ENCODE results near the gene SPEF2. TPM values are rescaled to one million over a fixed set of nuclear protein-coding genes. Genes with fewer than 3 reads are reported as not detected.

The SPEF2 gene
- total RNA-seq, 2 experiments from 2014 or later = 3.2 TPM

DNA sequence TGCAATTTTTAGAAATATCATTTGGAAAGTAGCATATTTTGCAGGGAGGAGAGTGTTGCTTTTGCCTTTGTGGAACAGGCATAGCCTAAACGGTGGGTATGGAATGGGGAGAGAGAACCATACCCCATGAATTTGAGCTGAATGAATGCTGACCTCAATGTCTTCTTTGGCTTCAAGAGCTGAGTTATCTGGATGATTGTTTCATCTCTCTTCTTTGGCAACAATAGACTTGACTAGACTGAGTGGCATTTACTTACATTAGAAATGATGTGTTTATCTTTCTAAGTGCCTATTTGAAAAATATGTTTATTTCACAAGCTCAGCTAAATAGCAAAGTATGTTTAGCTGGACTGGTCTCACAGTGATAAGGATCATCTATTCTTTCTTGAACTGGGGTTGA, 42.8 kb downstream of the SPEF2 start:
- DNase-seq = no peak
- Mint-ChIP-seq H3K4me3 (no peak overlapping the region), H3K4me1 (ENCODE audit: low read depth) (peaks cover 60% of the 10 kb centered on the region), H3K36me3 (ENCODE audit: low read depth) (peaks cover 44% of the 10 kb centered on the region), H3K9me3 (no peaks in the 10 kb centered on the region), H3K27me3 (no peaks in the 10 kb centered on the region), H3K27ac (no peak overlapping the region)
- no peaks in the 10 kb centered on the region for H3K9me3 ChIP-seq (ENCODE audit: control insufficient read depth in 1 of 2, insufficient read depth in 1 of 2, low read length in 2 of 2)
- no peak overlapping the region for H3K4me3 ChIP-seq (ENCODE audit: low read length)
- ChIA-PET CTCF (interaction anchor here (1.0 to 3.7 kb wide), 3 partner anchors 9 to 265 kb away, joined by 3 to 35 read pairs (median 23); no protein-coding TSS in a partner anchor), POLR2A (interaction anchor here (0.8 to 4.3 kb wide), 8 partner anchors 9 to 221 kb away, joined by 3 to 64 read pairs (median 4); partner anchors contain the start of gene IL7R)
- no peak for ATAC-seq (ENCODE audit: poor library complexity)
- H3K27ac ChIP-seq (ENCODE audit: low read depth in 1 of 2, low read length in 2 of 2) = no peak overlapping the region
- H3K4me1 ChIP-seq (ENCODE audit: insufficient read depth, low read length) = peaks cover 10% of the 10 kb centered on the region
- no peaks in the 10 kb centered on the region for H3K36me3 ChIP-seq (ENCODE audit: insufficient read depth, low read length)
- intact Hi-C loops (cut with DNase I, micrococcal nuclease) = loop anchor here in 1 of 2 experiments (5.0 kb wide), 1 partner anchor 102 kb away; no protein-coding TSS in a partner anchor
- TF ChIP-seq, protein P1, sequence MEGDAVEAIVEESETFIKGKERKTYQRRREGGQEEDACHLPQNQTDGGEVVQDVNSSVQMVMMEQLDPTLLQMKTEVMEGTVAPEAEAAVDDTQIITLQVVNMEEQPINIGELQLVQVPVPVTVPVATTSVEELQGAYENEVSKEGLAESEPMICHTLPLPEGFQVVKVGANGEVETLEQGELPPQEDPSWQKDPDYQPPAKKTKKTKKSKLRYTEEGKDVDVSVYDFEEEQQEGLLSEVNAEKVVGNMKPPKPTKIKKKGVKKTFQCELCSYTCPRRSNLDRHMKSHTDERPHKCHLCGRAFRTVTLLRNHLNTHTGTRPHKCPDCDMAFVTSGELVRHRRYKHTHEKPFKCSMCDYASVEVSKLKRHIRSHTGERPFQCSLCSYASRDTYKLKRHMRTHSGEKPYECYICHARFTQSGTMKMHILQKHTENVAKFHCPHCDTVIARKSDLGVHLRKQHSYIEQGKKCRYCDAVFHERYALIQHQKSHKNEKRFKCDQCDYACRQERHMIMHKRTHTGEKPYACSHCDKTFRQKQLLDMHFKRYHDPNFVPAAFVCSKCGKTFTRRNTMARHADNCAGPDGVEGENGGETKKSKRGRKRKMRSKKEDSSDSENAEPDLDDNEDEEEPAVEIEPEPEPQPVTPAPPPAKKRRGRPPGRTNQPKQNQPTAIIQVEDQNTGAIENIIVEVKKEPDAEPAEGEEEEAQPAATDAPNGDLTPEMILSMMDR (IDR thresholded peaks at IDR 0.05) = no peak
- H3K27me3 ChIP-seq (ENCODE audit: control insufficient read depth in 1 of 2, insufficient read depth in 2 of 2, low read length in 2 of 2) = no peaks in the 10 kb centered on the region

DNA sequence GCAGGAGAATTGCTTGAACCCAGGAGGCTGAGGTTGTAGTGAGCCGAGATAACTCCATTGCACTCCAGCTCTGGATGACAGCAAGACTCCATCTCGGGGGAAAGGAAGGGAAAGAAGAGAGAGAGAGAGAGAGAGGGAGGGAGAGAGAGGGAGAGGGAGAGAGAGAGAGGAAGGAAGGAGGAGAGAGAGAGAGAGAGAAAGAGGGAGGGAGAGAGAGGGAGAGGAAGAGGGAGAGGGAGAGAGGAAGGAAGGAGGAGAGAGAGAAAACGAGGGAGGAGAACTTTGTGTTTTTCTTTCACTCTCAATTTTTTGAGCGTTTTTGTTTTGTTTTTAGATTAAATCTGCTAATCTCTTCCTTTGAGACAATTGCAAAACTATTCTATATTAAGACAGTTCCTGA, 46.9 kb downstream of the SPEF2 start:
- H3K27ac Mint-ChIP-seq = peak overlapping the region; percentile 68
- POLR2A ChIA-PET = interaction anchor here (1.0 to 3.1 kb wide), 3 partner anchors 9 to 194 kb away, joined by 3 to 8 read pairs (median 3); partner anchors contain the start of gene IL7R
- intact Hi-C loops (cut with DNase I, micrococcal nuclease) = loop anchor here in 1 of 2 experiments (5.0 kb wide), 1 partner anchor 98 kb away; no protein-coding TSS in a partner anchor
- CTCF ChIA-PET = interaction anchor here (0.9 to 1.1 kb wide), 3 partner anchors 13 to 113 kb away, joined by 3 to 4 read pairs (median 3); no protein-coding TSS in a partner anchor
- peaks cover 10% of the 10 kb centered on the region for H3K4me1 ChIP-seq (ENCODE audit: insufficient read depth, low read length)
- no peaks in the 10 kb centered on the region for H3K9me3 ChIP-seq (ENCODE audit: control insufficient read depth in 1 of 2, insufficient read depth in 1 of 2, low read length in 2 of 2)
- H3K36me3 ChIP-seq (ENCODE audit: insufficient read depth, low read length) = no peaks in the 10 kb centered on the region
- TF ChIP-seq, protein P1 (IDR thresholded peaks at IDR 0.05) = no peak
- no peak overlapping the region for H3K4me3 ChIP-seq (ENCODE audit: low read length)
- H3K27me3 Mint-ChIP-seq = no peaks in the 10 kb centered on the region
- no peak overlapping the region for H3K27ac ChIP-seq (ENCODE audit: low read depth in 1 of 2, low read length in 2 of 2)
- peaks cover 77% of the 10 kb centered on the region for H3K4me1 Mint-ChIP-seq (ENCODE audit: low read depth)
- H3K9me3 Mint-ChIP-seq = peaks cover 3% of the 10 kb centered on the region
- no peaks in the 10 kb centered on the region for H3K27me3 ChIP-seq (ENCODE audit: control insufficient read depth in 1 of 2, insufficient read depth in 2 of 2, low read length in 2 of 2)
- peaks cover 82% of the 10 kb centered on the region for H3K36me3 Mint-ChIP-seq (ENCODE audit: low read depth)
- peak overlapping the region; percentile 20 for H3K4me3 Mint-ChIP-seq
- DNase-seq (no peak), ATAC-seq (ENCODE audit: poor library complexity) (no peak)

DNA sequence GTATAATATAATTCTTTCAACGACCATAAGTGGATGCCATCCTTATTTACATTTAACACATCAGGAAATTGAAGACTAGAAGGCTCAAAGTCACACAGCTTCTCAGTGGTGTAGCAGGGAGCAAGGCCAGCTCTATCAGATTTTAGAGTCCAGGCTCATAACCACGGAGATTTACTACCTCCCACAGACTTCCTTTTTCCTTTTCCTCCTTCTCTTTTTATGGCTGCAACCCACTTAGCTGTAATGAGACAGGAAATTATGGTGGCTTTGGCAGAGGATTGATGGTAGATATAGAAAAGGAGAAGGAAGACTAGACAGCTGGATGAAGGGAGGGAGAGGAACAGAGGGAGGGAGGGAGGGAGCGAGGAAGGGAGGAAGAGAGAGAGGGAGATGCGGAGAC, 47.4 kb downstream of the SPEF2 start:
- Histone ChIP-seq H3K36me3 (ENCODE audit: insufficient read depth, low read length) (no peaks in the 10 kb centered on the region), H3K27me3 (ENCODE audit: control insufficient read depth in 1 of 2, insufficient read depth in 2 of 2, low read length in 2 of 2) (no peaks in the 10 kb centered on the region), H3K9me3 (ENCODE audit: control insufficient read depth in 1 of 2, insufficient read depth in 1 of 2, low read length in 2 of 2) (no peaks in the 10 kb centered on the region), H3K27ac (ENCODE audit: low read depth in 1 of 2, low read length in 2 of 2) (no peak overlapping the region), H3K4me3 (ENCODE audit: low read length) (no peak overlapping the region), H3K4me1 (ENCODE audit: insufficient read depth, low read length) (peaks cover 10% of the 10 kb centered on the region)
- Mint-ChIP-seq H3K9me3 (peaks cover 3% of the 10 kb centered on the region), H3K4me3 (peak overlapping the region; percentile 49), H3K27ac (peak overlapping the region; percentile 68), H3K36me3 (ENCODE audit: low read depth) (peaks cover 81% of the 10 kb centered on the region), H3K27me3 (no peaks in the 10 kb centered on the region), H3K4me1 (ENCODE audit: low read depth) (peaks cover 78% of the 10 kb centered on the region)
- intact Hi-C loops (cut with DNase I, micrococcal nuclease) = no loop called here
- DNase-seq (no peak), ATAC-seq (ENCODE audit: poor library complexity) (no peak)
- ChIA-PET CTCF (interaction anchor here (0.9 to 1.1 kb wide), 3 partner anchors 14 to 112 kb away, joined by 3 to 4 read pairs (median 3); no protein-coding TSS in a partner anchor), POLR2A (interaction anchor here (1.0 to 3.1 kb wide), 3 partner anchors 115 to 193 kb away, joined by 3 to 8 read pairs (median 3); partner anchors contain the start of gene IL7R)
- TF ChIP-seq, protein P1 (IDR thresholded peaks at IDR 0.05) = no peak
